ENCODE data around the gene KCNK3. TPM values are rescaled to one million over a fixed set of nuclear protein-coding genes. Genes with fewer than 3 reads are reported as not detected.

The KCNK3 gene
- total and polyA plus RNA-seq, 2 of the 13 experiments (the other 11 are each of a cell fraction or from before 2014, with no cell fraction given): not detected

DNA sequence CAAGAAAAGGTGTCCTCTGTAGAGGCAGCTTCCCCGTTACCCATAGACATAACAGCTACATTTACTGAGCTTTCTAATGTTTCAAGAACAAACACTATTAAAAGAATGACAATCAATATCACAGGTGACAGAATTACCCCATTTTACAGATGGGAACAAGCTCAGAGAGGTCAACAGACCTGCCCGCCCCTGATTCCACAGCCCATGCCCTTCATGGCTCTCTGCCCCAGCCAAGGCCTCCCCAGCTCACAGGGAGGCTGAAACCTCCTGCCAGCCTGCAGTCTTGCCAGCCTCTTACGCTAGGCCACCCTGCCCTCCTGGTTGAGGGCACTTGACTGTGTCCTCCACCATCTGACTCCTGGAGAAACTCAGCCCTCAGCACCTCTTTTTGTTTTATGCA lies 52.4 kb downstream of the KCNK3 start:
- Histone ChIP-seq H3K27me3 (ENCODE audit: control insufficient read depth in 1 of 2, insufficient read depth in 2 of 2, low read length in 2 of 2) (peaks cover 12 to 47% of the 10 kb centered on the region in 2 experiments; a peak in 4 of 5 replicates), H2AFZ (ENCODE audit: low read length) (no peak overlapping the region), H3K27ac (ENCODE audit: extremely low read length, insufficient read depth, low read length) (no peak overlapping the region), H3K4me2 (ENCODE audit: low read depth, low read length) (no peak overlapping the region), H3K4me1 (ENCODE audit: insufficient read depth, low read length) (peaks cover 15% of the 10 kb centered on the region), H4K20me1 (ENCODE audit: insufficient read depth, low read length) (no peaks in the 10 kb centered on the region), H3K36me3 (replicated peaks in 1 of 2; ENCODE audit: control insufficient read depth in 1 of 2, insufficient read depth in 2 of 2, low read length in 2 of 2) (no peaks in the 10 kb centered on the region), H3K9ac (ENCODE audit: insufficient read depth, low read depth, low read length) (no peak overlapping the region), H3K9me3 (ENCODE audit: low read length) (no peaks in the 10 kb centered on the region), H3K4me3 (replicated peaks in 1 of 3; ENCODE audit: insufficient read depth in 1 of 3, low read depth in 2 of 3, low read length in 3 of 3) (no peak overlapping the region), H3K79me2 (ENCODE audit: insufficient read depth, low read length) (no peaks in the 10 kb centered on the region)
- no peak for ATAC-seq
- no peak for FAIRE-seq
- no peak for DNase-seq (ENCODE audit: low spot score)
- in situ Hi-C loops (cut with HindIII; ENCODE audit: extremely low pct_ligation_motif_present, low pct_unique_long_range_greater_than_20kb): loop anchor here (5.0 kb wide), 1 partner anchor 133 kb away; no protein-coding TSS in a partner anchor
- intact Hi-C loops (cut with micrococcal nuclease; ENCODE audit: unreplicated experiment): loop anchor here (1.0 kb wide), 1 partner anchor 140 kb away; no protein-coding TSS in a partner anchor
- BruUV-seq (replicated peaks): no TSS peak
- ChIA-PET CTCF (ENCODE audit: low intra/inter-chr PET ratio, low total read pairs) (interaction anchor here (1.0 to 7.6 kb wide), 4 partner anchors 26 to 144 kb away, joined by 4 to 118 read pairs (median 6); no protein-coding TSS in a partner anchor), POLR2A (no interaction called here)
- no peak for TF ChIP-seq ZFYVE20 (CRISPR knock-in tag; IDR thresholded peaks at IDR 0.05; ENCODE audit: borderline replicate concordance, low read depth)
- TF ChIP-seq PTBP1 (IDR thresholded peaks at IDR 0.05; ENCODE audit: low read depth, low read length, poor library complexity, severe bottlenecking): no peak
- TF ChIP-seq ZNF629 (CRISPR knock-in tag; conservative IDR thresholded peaks at IDR 0.05): peak; percentile 56
- TF ChIP-seq MBNL3 (CRISPR knock-in tag; conservative IDR thresholded peaks at IDR 0.05): no peak
- WGBS (ENCODE audit: low lambda C conversion rate): 41% methylated on average over 3 of the region's 3 CpGs

DNA sequence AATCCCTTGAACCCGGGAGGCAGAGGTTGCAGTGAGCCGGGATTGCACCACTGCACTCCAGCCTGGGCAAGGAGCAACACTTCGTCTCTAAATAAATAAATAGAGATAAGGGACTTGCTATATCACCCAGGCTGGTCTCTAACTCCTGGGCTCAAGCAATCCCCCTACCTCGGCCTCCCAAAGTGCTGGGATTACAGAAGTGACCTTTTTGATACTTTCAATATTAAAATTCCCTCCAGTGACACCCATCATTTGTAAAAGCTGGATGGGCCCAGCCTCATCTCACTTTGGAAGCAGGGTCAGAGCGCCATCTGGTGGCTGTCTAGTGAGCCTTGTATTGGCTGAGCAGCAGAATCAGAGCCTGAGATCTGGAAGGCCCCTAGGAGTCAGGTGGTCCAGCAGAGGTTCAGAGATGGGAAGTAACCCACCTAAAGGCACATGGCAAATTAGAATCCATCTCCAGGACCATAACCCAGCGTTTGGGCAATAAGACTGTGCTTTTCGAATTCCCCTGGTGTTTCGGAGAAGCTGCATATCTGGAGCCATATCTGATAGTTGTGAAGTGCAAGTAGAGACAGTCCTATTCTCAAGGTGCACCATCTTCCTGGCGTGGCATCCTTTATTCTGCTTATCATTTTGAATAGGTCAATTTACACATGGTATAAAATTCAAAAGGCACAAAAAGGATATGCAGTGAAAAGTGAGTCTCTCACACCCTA lies 53.2 kb downstream of the KCNK3 start:
- Histone ChIP-seq H4K20me1 (ENCODE audit: insufficient read depth, low read length) (no peaks in the 10 kb centered on the region), H3K9ac (ENCODE audit: insufficient read depth, low read depth, low read length) (no peak overlapping the region), H3K27ac (ENCODE audit: extremely low read length, insufficient read depth, low read length) (no peak overlapping the region), H3K4me3 (replicated peaks in 1 of 3; ENCODE audit: insufficient read depth in 1 of 3, low read depth in 2 of 3, low read length in 3 of 3) (no peak overlapping the region), H2AFZ (ENCODE audit: low read length) (no peak overlapping the region), H3K4me2 (ENCODE audit: low read depth, low read length) (no peak overlapping the region), H3K4me1 (ENCODE audit: insufficient read depth, low read length) (peaks cover 23% of the 10 kb centered on the region), H3K9me3 (ENCODE audit: low read length) (no peaks in the 10 kb centered on the region), H3K27me3 (ENCODE audit: control insufficient read depth in 1 of 2, insufficient read depth in 2 of 2, low read length in 2 of 2) (peaks cover 12 to 47% of the 10 kb centered on the region in 2 experiments; a peak in 4 of 5 replicates), H3K79me2 (ENCODE audit: insufficient read depth, low read length) (no peaks in the 10 kb centered on the region), H3K36me3 (replicated peaks in 1 of 2; ENCODE audit: control insufficient read depth in 1 of 2, insufficient read depth in 2 of 2, low read length in 2 of 2) (no peaks in the 10 kb centered on the region)
- in situ Hi-C loops (cut with HindIII; ENCODE audit: extremely low pct_ligation_motif_present, low pct_unique_long_range_greater_than_20kb): no loop called here
- ATAC-seq: peak; percentile 91
- no TSS peak for BruUV-seq (replicated peaks)
- CTCF ChIA-PET (ENCODE audit: low intra/inter-chr PET ratio, low total read pairs): interaction anchor here (1.0 to 7.6 kb wide), 5 partner anchors 25 to 168 kb away, joined by 4 to 118 read pairs (median 5); no protein-coding TSS in a partner anchor
- peak; percentile 79 for DNase-seq (ENCODE audit: low spot score)
- POLR2A ChIA-PET: no interaction called here
- peak; percentile 84 for FAIRE-seq
- WGBS (ENCODE audit: low lambda C conversion rate): 5% methylated on average over 9 of the region's 9 CpGs
- intact Hi-C loops (cut with micrococcal nuclease; ENCODE audit: unreplicated experiment): loop anchor here (1.0 kb wide), 1 partner anchor 140 kb away; no protein-coding TSS in a partner anchor
- TF ChIP-seq ZBTB25 (CRISPR knock-in tag; IDR thresholded peaks at IDR 0.05) (0 out of 2 replicates have a peak, but pooled peaks have one; percentile 28), ZNF281 (CRISPR knock-in tag; IDR thresholded peaks at IDR 0.05; ENCODE audit: borderline replicate concordance) (no peak), CBX5 (CRISPR knock-in tag; IDR thresholded peaks at IDR 0.05; ENCODE audit: borderline replicate concordance) (peak; percentile 21; the same call in 1 of the 2 replicates), SIN3B (IDR thresholded peaks at IDR 0.05; ENCODE audit: low read length) (peak; percentile 27; the same call in 1 of the 2 replicates), SMC3 (IDR thresholded peaks at IDR 0.05; ENCODE audit: low read length) (peak; percentile 99), ZSCAN20 (CRISPR knock-in tag; IDR thresholded peaks at IDR 0.05; ENCODE audit: borderline replicate concordance) (0 out of 2 replicates have a peak, but pooled peaks have one; percentile 47)
- TF ChIP-seq, protein P1, sequence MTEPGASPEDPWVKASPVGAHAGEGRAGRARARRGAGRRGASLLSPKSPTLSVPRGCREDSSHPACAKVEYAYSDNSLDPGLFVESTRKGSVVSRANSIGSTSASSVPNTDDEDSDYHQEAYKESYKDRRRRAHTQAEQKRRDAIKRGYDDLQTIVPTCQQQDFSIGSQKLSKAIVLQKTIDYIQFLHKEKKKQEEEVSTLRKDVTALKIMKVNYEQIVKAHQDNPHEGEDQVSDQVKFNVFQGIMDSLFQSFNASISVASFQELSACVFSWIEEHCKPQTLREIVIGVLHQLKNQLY (CRISPR knock-in tag; IDR thresholded peaks at IDR 0.05): no peak

All from HepG2 (cell line).